Liver (tissue), 9 donors: Measurements from ENCODE around the gene RAB35. TPM values are rescaled to one million over a fixed set of nuclear protein-coding genes. Genes with fewer than 3 reads are reported as not detected.

Source experiments
- DNase-seq: peaks from one replicate; pipeline ENCODE4 v3.0.0-alpha.2; 2017; ENCODE audit warnings: low spot score
- H3K27ac ChIP-seq, 2 donors: one replicate each; pipeline ENCODE4 v1.7.0; 2013; ENCODE audit warnings: inconsistent platforms in 2 of 2, low read length in 2 of 2, control low read depth in 1 of 2, low read depth in 1 of 2, mild to moderate bottlenecking in 1 of 2
- H3K27me3 ChIP-seq, 4 donors: one replicate each; pipeline versions ENCODE4 v1.6.1 to v1.7.0; 2013; ENCODE audit warnings: low read length in 3 of 4, inconsistent platforms in 1 of 4, mild to moderate bottlenecking in 1 of 4, moderate library complexity in 1 of 4; ENCODE audit not compliant: control insufficient read depth in 4 of 4, insufficient read depth in 4 of 4
- H3K36me3 ChIP-seq, 4 donors: one replicate each; pipeline versions ENCODE4 v1.6.1 to v1.7.0; 2013; ENCODE audit warnings: low read length in 3 of 4, mild to moderate bottlenecking in 3 of 4, low read depth in 1 of 4, moderate library complexity in 1 of 4; ENCODE audit not compliant: control insufficient read depth in 4 of 4, insufficient read depth in 3 of 4
- H3K4me1 ChIP-seq, 4 donors: one replicate each; pipeline versions ENCODE4 v1.6.1 to v1.7.0; 2013; ENCODE audit warnings: low read length in 3 of 4, mild to moderate bottlenecking in 3 of 4, moderate library complexity in 1 of 4; ENCODE audit not compliant: control insufficient read depth in 4 of 4, insufficient read depth in 4 of 4
- H3K4me3 ChIP-seq, 3 donors: one replicate each; pipeline versions ENCODE4 v1.6.1 to v1.7.0; 2013; ENCODE audit warnings: low read length in 3 of 3, control low read depth in 1 of 3, low read depth in 1 of 3, mild to moderate bottlenecking in 1 of 3
- H3K9ac ChIP-seq, 2 donors: one replicate each; pipeline ENCODE4 v1.7.0; 2013; ENCODE audit warnings: low read length in 2 of 2, mild to moderate bottlenecking in 2 of 2, moderate library complexity in 2 of 2, control low read depth in 1 of 2, low read depth in 1 of 2
- H3K9me3 ChIP-seq, 4 donors: one replicate each; pipeline versions ENCODE4 v1.6.1 to v1.7.0; 2013; ENCODE audit warnings: low read length in 3 of 4; ENCODE audit not compliant: control insufficient read depth in 4 of 4
- EGR1 ChIP-seq, 2 donors: IDR thresholded peaks; 2 replicates each; pipeline ENCODE4 v1.6.1; 2016 to 2018; ENCODE audit warnings: antibody characterized with exemption in 2 of 2, low read depth in 2 of 2
- FOXA1 ChIP-seq: IDR thresholded peaks from 2 replicates; pipeline ENCODE4 v1.6.1; 2016; ENCODE audit warnings: antibody characterized with exemption
- FOXA2 ChIP-seq: IDR thresholded peaks from 2 replicates; pipeline ENCODE4 v1.6.1; 2016; ENCODE audit warnings: antibody characterized with exemption
- GABPA ChIP-seq, 2 donors: IDR thresholded peaks in 1 of 2; conservative IDR thresholded peaks in 1 of 2; 2 replicates each; pipeline ENCODE4 v1.6.1; 2016; ENCODE audit warnings: antibody characterized with exemption in 2 of 2, mild to moderate bottlenecking in 1 of 2, moderate library complexity in 1 of 2
- HNF4A ChIP-seq, 2 donors: conservative IDR thresholded peaks; 2 replicates each; pipeline ENCODE4 v1.6.1; 2016; ENCODE audit warnings: antibody characterized with exemption in 2 of 2, mild to moderate bottlenecking in 2 of 2
- HNF4G ChIP-seq: IDR thresholded peaks from 2 replicates; pipeline ENCODE4 v1.6.1; 2016; ENCODE audit warnings: antibody characterized with exemption
- JUND ChIP-seq, 2 donors: IDR thresholded peaks; 2 replicates each; pipeline ENCODE4 v1.6.1; 2016; ENCODE audit warnings: antibody characterized with exemption in 2 of 2
- NR2F2 ChIP-seq: IDR thresholded peaks from 2 replicates; pipeline ENCODE4 v1.6.1; 2016; ENCODE audit warnings: antibody characterized with exemption
- RAD21 ChIP-seq, 2 donors: IDR thresholded peaks; 2 replicates each; pipeline ENCODE4 v1.6.1; 2016; ENCODE audit warnings: antibody characterized with exemption in 2 of 2, mild to moderate bottlenecking in 2 of 2
- RXRA ChIP-seq, 2 donors: IDR thresholded peaks; 2 replicates each; pipeline ENCODE4 v1.6.1; 2017 to 2018; ENCODE audit warnings: antibody characterized with exemption in 2 of 2, mild to moderate bottlenecking in 1 of 2
- SP1 ChIP-seq: IDR thresholded peaks from 2 replicates; pipeline ENCODE4 v1.6.1; 2018; ENCODE audit warnings: antibody characterized with exemption, mild to moderate bottlenecking
- TAF1 ChIP-seq: conservative IDR thresholded peaks from 2 replicates; pipeline ENCODE4 v1.6.1; 2016; ENCODE audit warnings: antibody characterized with exemption, mild to moderate bottlenecking
- YY1 ChIP-seq: IDR thresholded peaks from 2 replicates; pipeline ENCODE4 v1.6.1; 2016; ENCODE audit warnings: antibody characterized with exemption, mild to moderate bottlenecking
- WGBS: extraction: QIAGEN DNeasy Blood & Tissue Kit; methylation state at CpG from one replicate; pipeline ENCODE4 v1.1.7; 2013; 5-methylcytosine and 5-hydroxymethylcytosine counted together
- polyA plus RNA-seq, 2 donors: library from polyadenylated mRNA; stranded (reverse) in 1 of 2; unstranded in 1 of 2; fragments of 200-250 nt in 1 of 2; fragments of >200 nt in 1 of 2; fragmentation: Nextera tagmentation in 1 of 2; extraction: Ambion mirVana in 1 of 2; gene quantifications; one replicate each; pipeline versions ENCODE4 v1.2.1 to v1.2.3, GENCODE V29; 2013 to 2015
- total RNA-seq, 2 donors: library from RNA; depleted of rRNA; stranded (reverse); fragments of >200 nt; gene quantifications; one replicate each; pipeline ENCODE4 v1.2.3, GENCODE V29; 2014
- TF ChIP-seq, protein P1 (sequence below): fragments of 150-350 bp; IDR thresholded peaks from 2 replicates; pipeline ENCODE4 v1.5.1; 2017; ENCODE audit warnings: improper control_type of control experiment, low read depth, low read length; ENCODE audit not compliant: missing input control
- TF ChIP-seq, protein P2 (sequence below): IDR thresholded peaks from 2 replicates; pipeline ENCODE4 v1.6.1; 2016; ENCODE audit warnings: antibody characterized with exemption, mild to moderate bottlenecking
- TF ChIP-seq, protein P3 (sequence below): IDR thresholded peaks from 2 replicates; pipeline ENCODE4 v1.6.1; 2016; ENCODE audit warnings: antibody characterized with exemption
- TF ChIP-seq, protein P4 (sequence below): IDR thresholded peaks from 2 replicates; pipeline ENCODE4 v1.6.1; 2016; ENCODE audit warnings: antibody characterized with exemption
- TF ChIP-seq, protein P5 (sequence below): IDR thresholded peaks from 2 replicates; pipeline ENCODE4 v1.6.1; 2016; ENCODE audit warnings: antibody characterized with exemption
- donor health status: healthy.
- donor health status: healthy.
- donor health status: healthy.
- donor health status: healthy.
- donor health status: healthy.

The RAB35 gene
- total and polyA plus RNA-seq, 4 donors: 7.4 to 14.4 (median 10.2) TPM

DNA sequence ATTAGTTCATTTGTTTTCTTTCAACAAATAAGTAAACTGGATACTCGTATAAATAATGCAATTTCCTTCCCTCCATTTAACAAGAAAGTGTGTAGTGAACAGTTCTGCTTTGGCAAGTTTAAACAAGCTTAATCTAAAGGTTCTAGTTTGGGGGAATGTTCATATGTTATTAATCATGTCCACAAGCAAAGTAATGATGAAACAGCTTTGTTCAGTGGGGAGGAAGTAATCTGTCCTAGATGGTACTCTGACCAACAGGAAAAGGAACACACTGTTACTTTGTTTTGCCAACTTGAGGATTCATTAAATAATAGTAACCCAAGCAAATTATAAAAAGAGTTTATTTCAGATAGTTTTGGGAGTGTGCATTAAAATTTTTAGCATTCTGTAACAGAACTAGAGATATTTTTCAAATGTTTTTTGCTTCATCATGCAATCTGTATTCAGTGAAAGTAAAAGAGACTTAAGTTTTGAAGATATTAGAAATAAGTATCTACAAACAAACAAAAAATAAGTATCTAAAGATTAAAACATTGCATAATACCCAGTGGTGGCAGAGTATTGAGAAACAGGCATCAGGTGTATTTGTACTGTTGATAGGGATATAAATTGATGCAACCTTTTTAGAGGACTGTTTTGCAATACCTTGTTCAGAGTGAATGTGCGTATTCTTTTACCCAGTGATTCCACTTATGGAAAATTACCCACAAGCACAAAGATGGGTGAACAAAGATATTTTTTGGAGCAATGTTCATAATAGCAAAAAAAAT, 61.1 kb downstream of the RAB35 start:
- peak overlapping the region; percentile 57 to 69 for H3K27ac ChIP-seq
- no peaks in the 10 kb centered on the region for H3K27me3 ChIP-seq
- H3K9me3 ChIP-seq: no peaks in the 10 kb centered on the region
- H3K4me3 ChIP-seq: no peak overlapping the region
- peaks cover 0 to 11% (median 1%) of the 10 kb centered on the region in 4 donors for H3K4me1 ChIP-seq
- WGBS: 43% methylated on average over 2 of the region's 2 CpGs
- H3K9ac ChIP-seq: no peak overlapping the region
- TF ChIP-seq JUND (IDR thresholded peaks at IDR 0.05) (peak in 1 of 2 donors; percentile 69), HNF4A (conservative IDR thresholded peaks at IDR 0.05) (peak; percentile 54 to 76), EGR1 (IDR thresholded peaks at IDR 0.05; ENCODE audit: low read depth in 2 of 2) (peak in 1 of 2 donors; percentile 62), RAD21 (IDR thresholded peaks at IDR 0.05) (peak; percentile 25 to 45), GABPA (IDR thresholded peaks at IDR 0.05 in 1 of 2, conservative IDR thresholded peaks at IDR 0.05 in 1 of 2) (peak in 1 of 2 donors; percentile 42), FOXA2 (peak; percentile 53), SP1 (peak; percentile 65), RXRA (IDR thresholded peaks at IDR 0.05) (peak in 1 of 2 donors; percentile 82), YY1 (peak; percentile 83), HNF4G (no peak), FOXA1 (no peak), NR2F2 (no peak), TAF1 (no peak)
- TF ChIP-seq, protein P1, sequence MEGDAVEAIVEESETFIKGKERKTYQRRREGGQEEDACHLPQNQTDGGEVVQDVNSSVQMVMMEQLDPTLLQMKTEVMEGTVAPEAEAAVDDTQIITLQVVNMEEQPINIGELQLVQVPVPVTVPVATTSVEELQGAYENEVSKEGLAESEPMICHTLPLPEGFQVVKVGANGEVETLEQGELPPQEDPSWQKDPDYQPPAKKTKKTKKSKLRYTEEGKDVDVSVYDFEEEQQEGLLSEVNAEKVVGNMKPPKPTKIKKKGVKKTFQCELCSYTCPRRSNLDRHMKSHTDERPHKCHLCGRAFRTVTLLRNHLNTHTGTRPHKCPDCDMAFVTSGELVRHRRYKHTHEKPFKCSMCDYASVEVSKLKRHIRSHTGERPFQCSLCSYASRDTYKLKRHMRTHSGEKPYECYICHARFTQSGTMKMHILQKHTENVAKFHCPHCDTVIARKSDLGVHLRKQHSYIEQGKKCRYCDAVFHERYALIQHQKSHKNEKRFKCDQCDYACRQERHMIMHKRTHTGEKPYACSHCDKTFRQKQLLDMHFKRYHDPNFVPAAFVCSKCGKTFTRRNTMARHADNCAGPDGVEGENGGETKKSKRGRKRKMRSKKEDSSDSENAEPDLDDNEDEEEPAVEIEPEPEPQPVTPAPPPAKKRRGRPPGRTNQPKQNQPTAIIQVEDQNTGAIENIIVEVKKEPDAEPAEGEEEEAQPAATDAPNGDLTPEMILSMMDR: no peak
- TF ChIP-seq, protein P2, sequence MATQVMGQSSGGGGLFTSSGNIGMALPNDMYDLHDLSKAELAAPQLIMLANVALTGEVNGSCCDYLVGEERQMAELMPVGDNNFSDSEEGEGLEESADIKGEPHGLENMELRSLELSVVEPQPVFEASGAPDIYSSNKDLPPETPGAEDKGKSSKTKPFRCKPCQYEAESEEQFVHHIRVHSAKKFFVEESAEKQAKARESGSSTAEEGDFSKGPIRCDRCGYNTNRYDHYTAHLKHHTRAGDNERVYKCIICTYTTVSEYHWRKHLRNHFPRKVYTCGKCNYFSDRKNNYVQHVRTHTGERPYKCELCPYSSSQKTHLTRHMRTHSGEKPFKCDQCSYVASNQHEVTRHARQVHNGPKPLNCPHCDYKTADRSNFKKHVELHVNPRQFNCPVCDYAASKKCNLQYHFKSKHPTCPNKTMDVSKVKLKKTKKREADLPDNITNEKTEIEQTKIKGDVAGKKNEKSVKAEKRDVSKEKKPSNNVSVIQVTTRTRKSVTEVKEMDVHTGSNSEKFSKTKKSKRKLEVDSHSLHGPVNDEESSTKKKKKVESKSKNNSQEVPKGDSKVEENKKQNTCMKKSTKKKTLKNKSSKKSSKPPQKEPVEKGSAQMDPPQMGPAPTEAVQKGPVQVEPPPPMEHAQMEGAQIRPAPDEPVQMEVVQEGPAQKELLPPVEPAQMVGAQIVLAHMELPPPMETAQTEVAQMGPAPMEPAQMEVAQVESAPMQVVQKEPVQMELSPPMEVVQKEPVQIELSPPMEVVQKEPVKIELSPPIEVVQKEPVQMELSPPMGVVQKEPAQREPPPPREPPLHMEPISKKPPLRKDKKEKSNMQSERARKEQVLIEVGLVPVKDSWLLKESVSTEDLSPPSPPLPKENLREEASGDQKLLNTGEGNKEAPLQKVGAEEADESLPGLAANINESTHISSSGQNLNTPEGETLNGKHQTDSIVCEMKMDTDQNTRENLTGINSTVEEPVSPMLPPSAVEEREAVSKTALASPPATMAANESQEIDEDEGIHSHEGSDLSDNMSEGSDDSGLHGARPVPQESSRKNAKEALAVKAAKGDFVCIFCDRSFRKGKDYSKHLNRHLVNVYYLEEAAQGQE: peak; percentile 70
- TF ChIP-seq, protein P3, sequence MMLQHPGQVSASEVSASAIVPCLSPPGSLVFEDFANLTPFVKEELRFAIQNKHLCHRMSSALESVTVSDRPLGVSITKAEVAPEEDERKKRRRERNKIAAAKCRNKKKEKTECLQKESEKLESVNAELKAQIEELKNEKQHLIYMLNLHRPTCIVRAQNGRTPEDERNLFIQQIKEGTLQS: peak; percentile 48
- TF ChIP-seq, protein P4, sequence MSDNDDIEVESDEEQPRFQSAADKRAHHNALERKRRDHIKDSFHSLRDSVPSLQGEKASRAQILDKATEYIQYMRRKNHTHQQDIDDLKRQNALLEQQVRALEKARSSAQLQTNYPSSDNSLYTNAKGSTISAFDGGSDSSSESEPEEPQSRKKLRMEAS: peak; percentile 54
- TF ChIP-seq, protein P5, sequence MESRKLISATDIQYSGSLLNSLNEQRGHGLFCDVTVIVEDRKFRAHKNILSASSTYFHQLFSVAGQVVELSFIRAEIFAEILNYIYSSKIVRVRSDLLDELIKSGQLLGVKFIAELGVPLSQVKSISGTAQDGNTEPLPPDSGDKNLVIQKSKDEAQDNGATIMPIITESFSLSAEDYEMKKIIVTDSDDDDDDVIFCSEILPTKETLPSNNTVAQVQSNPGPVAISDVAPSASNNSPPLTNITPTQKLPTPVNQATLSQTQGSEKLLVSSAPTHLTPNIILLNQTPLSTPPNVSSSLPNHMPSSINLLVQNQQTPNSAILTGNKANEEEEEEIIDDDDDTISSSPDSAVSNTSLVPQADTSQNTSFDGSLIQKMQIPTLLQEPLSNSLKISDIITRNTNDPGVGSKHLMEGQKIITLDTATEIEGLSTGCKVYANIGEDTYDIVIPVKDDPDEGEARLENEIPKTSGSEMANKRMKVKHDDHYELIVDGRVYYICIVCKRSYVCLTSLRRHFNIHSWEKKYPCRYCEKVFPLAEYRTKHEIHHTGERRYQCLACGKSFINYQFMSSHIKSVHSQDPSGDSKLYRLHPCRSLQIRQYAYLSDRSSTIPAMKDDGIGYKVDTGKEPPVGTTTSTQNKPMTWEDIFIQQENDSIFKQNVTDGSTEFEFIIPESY: peak; percentile 83
- DNase-seq: no peak
- no peaks in the 10 kb centered on the region for H3K36me3 ChIP-seq
